HG03196 (cell line): ENCODE results near the gene MKLN1.
"Not testable (repeated sequence)": the region's sequence is repeated elsewhere in the genome, so short reads cannot be mapped to it uniquely, and the experiment has no call there.

Experiments used
- ATAC-seq: cut with Tn5 transposase; IDR thresholded peaks from one replicate; pipeline ENCODE4 v1.9.1; 2021; ENCODE audit not compliant: unreplicated experiment

Gene MKLN1

GRCh38 chr7:131513245-131514061, 185.8 kb downstream of the MKLN1 start:
- ATAC-seq, result peak; percentile 94

GRCh38 chr7:131515471-131515870, 187.8 kb downstream of the MKLN1 start:
- not testable (repeated sequence) for ATAC-seq

GRCh38 chr7:131517218-131517923, 189.7 kb downstream of the MKLN1 start:
- ATAC-seq, result no peak

- ATAC-seq, result no peak
These were observed 190.9 kb downstream of the MKLN1 start for GRCh38 chr7:131518626-131519025.

GRCh38 chr7:131521651-131522163, 194.0 kb downstream of the MKLN1 start:
- ATAC-seq, result no peak

- no peak for ATAC-seq
These were observed 194.8 kb downstream of the MKLN1 start for GRCh38 chr7:131522325-131522930.

GRCh38 chr7:131524115-131524514, 196.4 kb downstream of the MKLN1 start:
- ATAC-seq, result no peak

GRCh38 chr7:131524703-131525102, 197.0 kb downstream of the MKLN1 start:
- ATAC-seq, result no peak

GRCh38 chr7:131525820-131526219, 198.1 kb downstream of the MKLN1 start:
- no peak for ATAC-seq

- no peak for ATAC-seq
These were observed 199.8 kb downstream of the MKLN1 start for GRCh38 chr7:131527456-131527855.

- ATAC-seq, result no peak
These were observed 201.5 kb downstream of the MKLN1 start for GRCh38 chr7:131529179-131529578.

- no peak for ATAC-seq
These were observed 201.9 kb downstream of the MKLN1 start for GRCh38 chr7:131529617-131530016.

- ATAC-seq, result no peak
These were observed 202.5 kb downstream of the MKLN1 start for GRCh38 chr7:131530137-131530536.

GRCh38 chr7:131532570-131533091, 205.0 kb downstream of the MKLN1 start:
- ATAC-seq, result no peak

GRCh38 chr7:131533151-131533559, 205.5 kb downstream of the MKLN1 start:
- no peak for ATAC-seq

- no peak for ATAC-seq
These were observed 206.2 kb downstream of the MKLN1 start for GRCh38 chr7:131533566-131534561.

GRCh38 chr7:131536361-131536849, 208.7 kb downstream of the MKLN1 start:
- ATAC-seq, result no peak

GRCh38 chr7:131537571-131537978, 209.9 kb downstream of the MKLN1 start:
- ATAC-seq, result no peak

- ATAC-seq, result no peak
These were observed 210.6 kb downstream of the MKLN1 start for GRCh38 chr7:131538071-131538812.
